Ramos (cell line): Measurements from ENCODE around the gene LRRC7.
"Not testable (repeated sequence)": the region's sequence is repeated elsewhere in the genome, so short reads cannot be mapped to it uniquely, and the experiment has no call there.

Experiments
- in situ Hi-C: fragments of 300-500 bp; cut with MboI; formaldehyde crosslinking; loops from one replicate; pipeline ENCODE4 v1.14.3; 2022; ENCODE audit warnings: low sequenced_read_pairs; ENCODE audit not compliant: unreplicated experiment

LRRC7 gene

GRCh38 chr1:69929308-69930057 lies 361.8 kb downstream of the LRRC7 start:
- in situ Hi-C loops = no loop called here

GRCh38 chr1:69930396-69930795 lies 362.7 kb downstream of the LRRC7 start:
- in situ Hi-C loops = no loop called here

GRCh38 chr1:69932760-69933159 lies 365.0 kb downstream of the LRRC7 start:
- in situ Hi-C loops = no loop called here

GRCh38 chr1:69940231-69940630 lies 372.5 kb downstream of the LRRC7 start:
- in situ Hi-C loops = no loop called here

- in situ Hi-C loops = no loop called here
Observed at GRCh38 chr1:69940816-69941215, 373.1 kb downstream of the LRRC7 start.

GRCh38 chr1:69943030-69943429 lies 375.3 kb downstream of the LRRC7 start:
- in situ Hi-C loops = no loop called here

GRCh38 chr1:69946935-69947334 lies 379.2 kb downstream of the LRRC7 start:
- in situ Hi-C loops = no loop called here

- in situ Hi-C loops = no loop called here
Observed at GRCh38 chr1:69947837-69948236, 380.1 kb downstream of the LRRC7 start.

GRCh38 chr1:69952676-69953075 lies 385.0 kb downstream of the LRRC7 start:
- in situ Hi-C loops = no loop called here

- in situ Hi-C loops = not testable (repeated sequence)
Observed at GRCh38 chr1:69962452-69962851, 394.7 kb downstream of the LRRC7 start.

GRCh38 chr1:69967245-69967766 lies 399.6 kb downstream of the LRRC7 start:
- in situ Hi-C loops = no loop called here

GRCh38 chr1:69976896-69977295 lies 409.2 kb downstream of the LRRC7 start:
- in situ Hi-C loops = no loop called here

GRCh38 chr1:69982992-69983391 lies 415.3 kb downstream of the LRRC7 start:
- in situ Hi-C loops = no loop called here

GRCh38 chr1:69985376-69985775 lies 417.7 kb downstream of the LRRC7 start:
- in situ Hi-C loops = no loop called here

GRCh38 chr1:69985901-69986439 lies 418.2 kb downstream of the LRRC7 start:
- in situ Hi-C loops = no loop called here

- in situ Hi-C loops = no loop called here
Observed at GRCh38 chr1:69987881-69988280, 420.2 kb downstream of the LRRC7 start.

- in situ Hi-C loops = no loop called here
Observed at GRCh38 chr1:69991644-69992043, 423.9 kb downstream of the LRRC7 start.

GRCh38 chr1:69992594-69992993 lies 424.9 kb downstream of the LRRC7 start:
- in situ Hi-C loops = no loop called here

GRCh38 chr1:69993810-69994209 lies 426.1 kb downstream of the LRRC7 start:
- in situ Hi-C loops = no loop called here

- in situ Hi-C loops = no loop called here
Observed at GRCh38 chr1:69994241-69994640, 426.5 kb downstream of the LRRC7 start.

- in situ Hi-C loops = no loop called here
Observed at GRCh38 chr1:69998847-69999246, 431.1 kb downstream of the LRRC7 start.
